GM18511 (cell line): ENCODE results near the gene ARHGEF16.

Experiments
- ATAC-seq: cut with Tn5 transposase; IDR thresholded peaks from one replicate; pipeline ENCODE4 v1.9.1; 2021; ENCODE audit warnings: mild to moderate bottlenecking, moderate library complexity; ENCODE audit not compliant: unreplicated experiment

Gene ARHGEF16

GRCh38 chr1:3466366-3467075 is 12.1 kb downstream of the ARHGEF16 start:
- no peak for ATAC-seq

- ATAC-seq, result no peak
Measured at GRCh38 chr1:3467096-3468036, 12.9 kb downstream of the ARHGEF16 start.

- ATAC-seq, result no peak
Measured at GRCh38 chr1:3468236-3469103, 14.0 kb downstream of the ARHGEF16 start.

GRCh38 chr1:3469104-3469848 is 14.8 kb downstream of the ARHGEF16 start:
- ATAC-seq, result no peak

- no peak for ATAC-seq
Measured at GRCh38 chr1:3469849-3470649, 15.6 kb downstream of the ARHGEF16 start.

- ATAC-seq, result no peak
Measured at GRCh38 chr1:3470650-3471355, 16.3 kb downstream of the ARHGEF16 start.

- ATAC-seq, result no peak
Measured at GRCh38 chr1:3471356-3472087, 17.1 kb downstream of the ARHGEF16 start.

GRCh38 chr1:3472088-3472850 is 17.8 kb downstream of the ARHGEF16 start:
- no peak for ATAC-seq

- ATAC-seq, result no peak
Measured at GRCh38 chr1:3472906-3473305, 18.4 kb downstream of the ARHGEF16 start.

GRCh38 chr1:3473381-3473844 is 18.9 kb downstream of the ARHGEF16 start:
- ATAC-seq, result no peak

GRCh38 chr1:3474016-3474415 is 19.6 kb downstream of the ARHGEF16 start:
- no peak for ATAC-seq

GRCh38 chr1:3474421-3474820 is 20.0 kb downstream of the ARHGEF16 start:
- no peak for ATAC-seq

GRCh38 chr1:3475839-3476573 is 21.5 kb downstream of the ARHGEF16 start:
- ATAC-seq, result no peak

GRCh38 chr1:3476666-3477065 is 22.2 kb downstream of the ARHGEF16 start:
- ATAC-seq, result no peak

- no peak for ATAC-seq
Measured at GRCh38 chr1:3477241-3477995, 23.0 kb downstream of the ARHGEF16 start.

- no peak for ATAC-seq
Measured at GRCh38 chr1:3478187-3478586, 23.7 kb downstream of the ARHGEF16 start.
